GM10248 (cell line): ENCODE measurements around the gene VPS16.
A peak's percentile ranks its signal among the peaks of the same experiment; 100 is the strongest.

Experiments
- CTCF ChIA-PET: fragments of 300-600 bp; sonication (Branson Sonifier 250); formaldehyde crosslinking; extraction: SDS; loops from one replicate; lab custom pipeline; 2021; ENCODE audit warnings: antibody characterized with exemption; lab: Yijun Ruan, JAX
- POLR2A ChIA-PET: fragments of 350-650 bp; sonication (Branson Sonifier 250); formaldehyde crosslinking; extraction: SDS; loops from one replicate; lab custom pipeline; 2020; ENCODE audit warnings: antibody characterized with exemption; lab: Yijun Ruan, JAX
- DNase-seq: peaks from one replicate; pipeline ENCODE4 v3.0.0; 2012; ENCODE audit errors: extremely low spot score
- CTCF ChIP-seq: IDR thresholded peaks from 2 replicates; pipeline ENCODE4 v1.5.1; 2012; ENCODE audit warnings: mild to moderate bottlenecking, low read depth; ENCODE audit errors: extremely low read depth, missing control alignments, control extremely low read depth

Gene VPS16

GRCh38 chr20:2797136-2797983 is 43.2 kb upstream of the VPS16 start:
- TF ChIP-seq CTCF, result no peak
- ChIA-PET CTCF (no interaction called here), POLR2A (no interaction called here)
- DNase-seq, result peak; percentile 16

GRCh38 chr20:2798095-2798805 is 42.3 kb upstream of the VPS16 start:
- POLR2A ChIA-PET, result no interaction called here
- peak; percentile 19 for DNase-seq
- no peak for TF ChIP-seq CTCF
- CTCF ChIA-PET, result no interaction called here

GRCh38 chr20:2798814-2799213 is 41.7 kb upstream of the VPS16 start:
- TF ChIP-seq CTCF, result no peak
- ChIA-PET POLR2A (no interaction called here), CTCF (no interaction called here)
- no peak for DNase-seq

GRCh38 chr20:2799271-2799670 is 41.3 kb upstream of the VPS16 start:
- no peak for TF ChIP-seq CTCF
- CTCF ChIA-PET, result no interaction called here
- peak; percentile 36 for DNase-seq
- POLR2A ChIA-PET, result no interaction called here

GRCh38 chr20:2799688-2800520 is 40.6 kb upstream of the VPS16 start:
- DNase-seq, result peak; percentile 51
- TF ChIP-seq CTCF, result no peak
- CTCF ChIA-PET, result no interaction called here
- POLR2A ChIA-PET, result no interaction called here
